C4-2B (cell line): Measurements from ENCODE around the gene PEA15.

Experiments
- CTCF ChIP-seq: fragments of 450-650 bp; conservative IDR thresholded peaks from 2 replicates; pipeline ENCODE4 v1.5.1; 2017; ENCODE audit warnings: mild to moderate bottlenecking
- ZFX ChIP-seq: fragments of 450-650 bp; IDR thresholded peaks from 2 replicates; pipeline ENCODE4 v1.6.1; 2017

GRCh38 chr1:160207118-160207650 is 2.0 kb downstream of the PEA15 start:
- TF ChIP-seq CTCF (no peak), ZFX (no peak)
